H1 (cell line): ENCODE measurements around the gene PIP5K1B. TPM values are rescaled to one million over a fixed set of nuclear protein-coding genes. Genes with fewer than 3 reads are reported as not detected.

Experiments used
- CTCF ChIA-PET: fragments of 300-600 bp; sonication (Branson Sonifier 250); formaldehyde crosslinking; loops from one replicate; lab custom pipeline; 2021; ENCODE audit not compliant: partially characterized antibody; lab: Charles Lee
- POLR2A ChIA-PET: fragments of 300-600 bp; sonication (Branson Sonifier 250); formaldehyde crosslinking; loops from one replicate; lab custom pipeline; 2021; ENCODE audit warnings: inconsistent platforms; ENCODE audit not compliant: partially characterized antibody; lab: Charles Lee
- DNase-seq, 2 experiments: peaks; one replicate each; pipeline versions ENCODE4 v3.0.0 to v3.0.0-alpha.2; 2010 to 2022; ENCODE audit warnings: low spot score in 2 of 2, low read depth in 1 of 2, mixed read lengths in 1 of 2
- FAIRE-seq: peaks from 2 replicates; lab custom pipeline; 2011; peaks lifted over from hg19 to GRCh38; lab: Jason Lieb, UNC
- H2AFZ ChIP-seq: 2 replicates; pipeline ENCODE4 v1.8.1; 2012; ENCODE audit warnings: low read length, inconsistent platforms
- H2AK5ac ChIP-seq: 2 replicates; pipeline ENCODE4 v1.6.1; 2013; ENCODE audit warnings: low read depth, low read length
- H2BK120ac ChIP-seq: replicated peaks from 2 replicates; pipeline ENCODE3; 2013; ENCODE audit warnings: low read depth, low read length, inconsistent platforms
- H2BK12ac ChIP-seq: 2 replicates; pipeline ENCODE4 v1.6.1; 2013; ENCODE audit warnings: low read depth, low read length
- H2BK15ac ChIP-seq: 2 replicates; pipeline ENCODE4 v1.6.1; 2013; ENCODE audit warnings: low read length
- H2BK20ac ChIP-seq: 2 replicates; pipeline ENCODE4 v1.6.1; 2013; ENCODE audit warnings: low read length
- H2BK5ac ChIP-seq: 2 replicates; pipeline ENCODE4 v1.6.1; 2013; ENCODE audit warnings: low read depth, low read length
- H3K14ac ChIP-seq: 2 replicates; pipeline ENCODE4 v1.6.1; 2013; ENCODE audit warnings: inconsistent platforms; ENCODE audit not compliant: insufficient read length
- H3K18ac ChIP-seq: 2 replicates; pipeline ENCODE4 v1.6.1; 2013; ENCODE audit warnings: low read length; ENCODE audit errors: extremely low read depth
- H3K23ac ChIP-seq: 2 replicates; pipeline ENCODE4 v1.6.1; 2013; ENCODE audit warnings: inconsistent platforms; ENCODE audit not compliant: insufficient read length
- H3K23me2 ChIP-seq: 2 replicates; pipeline ENCODE4 v1.6.1; 2013; ENCODE audit warnings: low read depth, low read length
- H3K27ac ChIP-seq: 2 replicates; pipeline ENCODE4 v1.6.1; 2011; ENCODE audit warnings: low read depth, low read length, inconsistent platforms
- H3K27me3 ChIP-seq, 4 experiments: replicated peaks in 1 of 4; 1 replicate in 1 of 4; 2 replicates in 3 of 4; pipeline versions ENCODE4 v1.6.1 to v1.8.1; 2011 to 2013; ENCODE audit warnings: low read length in 3 of 4, mild to moderate bottlenecking in 3 of 4, inconsistent platforms in 2 of 4, mixed read lengths in 2 of 4, moderate library complexity in 1 of 4; ENCODE audit not compliant: control insufficient read depth in 3 of 4, insufficient read depth in 3 of 4; ENCODE audit errors: extremely low read depth in 1 of 4
- H3K36me3 ChIP-seq, 4 experiments: 2 replicates each; pipeline versions ENCODE4 v1.6.1 to v1.8.1; 2011 to 2013; ENCODE audit warnings: mild to moderate bottlenecking in 4 of 4, low read length in 3 of 4, moderate library complexity in 2 of 4, control low read depth in 1 of 4, inconsistent platforms in 1 of 4; ENCODE audit not compliant: insufficient read depth in 4 of 4, control insufficient read depth in 2 of 4
- H3K4ac ChIP-seq: replicated peaks from 2 replicates; pipeline ENCODE3; 2013; ENCODE audit warnings: low read length, low read depth, mixed read lengths, inconsistent platforms; ENCODE audit not compliant: insufficient read length
- H3K4me1 ChIP-seq, 4 experiments: replicated peaks in 1 of 4; 1 replicate in 1 of 4; 2 replicates in 3 of 4; pipeline versions ENCODE4 v1.6.1 to v1.8.1; 2011 to 2013; ENCODE audit warnings: low read length in 3 of 4, inconsistent platforms in 2 of 4, mixed read lengths in 1 of 4; ENCODE audit not compliant: insufficient read depth in 4 of 4, control insufficient read depth in 3 of 4
- H3K4me2 ChIP-seq, 2 experiments: 2 replicates each; pipeline versions ENCODE4 v1.6.1 to v1.8.1; 2011 to 2013; ENCODE audit warnings: low read depth in 2 of 2, low read length in 2 of 2, control low read depth in 1 of 2, inconsistent platforms in 1 of 2, mild to moderate bottlenecking in 1 of 2; ENCODE audit not compliant: insufficient read depth in 1 of 2
- H3K4me3 ChIP-seq, 4 experiments: fragments of 200-600, 300-600 bp in 1 of 4; sonication (generic), shearing (Covaris generic), sonication (Bioruptor Twin) in 1 of 4; 2 replicates each; pipeline versions ENCODE4 v1.5.1 to v1.8.1; 2011 to 2016; ENCODE audit warnings: low read length in 4 of 4, low read depth in 3 of 4, control low read depth in 2 of 4, inconsistent platforms in 2 of 4, mild to moderate bottlenecking in 2 of 4, mixed read lengths in 1 of 4, moderate library complexity in 1 of 4; ENCODE audit not compliant: insufficient read depth in 2 of 4; ENCODE audit errors: extremely low read depth in 1 of 4
- H3K56ac ChIP-seq: replicated peaks from 2 replicates; pipeline ENCODE3; 2013; ENCODE audit warnings: low read depth, mild to moderate bottlenecking, mixed read lengths, low read length, inconsistent platforms; ENCODE audit not compliant: insufficient read length
- H3K79me1 ChIP-seq: 2 replicates; pipeline ENCODE4 v1.6.1; 2013; ENCODE audit warnings: low read depth, low read length, control low read depth
- H3K79me2 ChIP-seq, 2 experiments: 2 replicates each; pipeline versions ENCODE4 v1.6.1 to v1.8.1; 2012 to 2013; ENCODE audit warnings: low read length in 2 of 2, mild to moderate bottlenecking in 2 of 2, inconsistent platforms in 1 of 2; ENCODE audit not compliant: insufficient read depth in 2 of 2, control insufficient read depth in 1 of 2
- H3K9ac ChIP-seq, 4 experiments: replicated peaks in 1 of 4; 1 replicate in 1 of 4; 2 replicates in 3 of 4; pipeline versions ENCODE4 v1.6.1 to v1.8.1; 2011 to 2013; ENCODE audit warnings: low read depth in 3 of 4, low read length in 3 of 4, control low read depth in 2 of 4, mild to moderate bottlenecking in 2 of 4, moderate library complexity in 2 of 4, inconsistent platforms in 1 of 4; ENCODE audit errors: extremely low read depth in 1 of 4
- H3K9me3 ChIP-seq, 2 experiments: 2 replicates each; pipeline versions ENCODE4 v1.6.1 to v1.8.1; 2012 to 2013; ENCODE audit warnings: mild to moderate bottlenecking in 2 of 2, moderate library complexity in 2 of 2, control low read depth in 1 of 2, inconsistent platforms in 1 of 2, low read depth in 1 of 2, low read length in 1 of 2, mixed read lengths in 1 of 2; ENCODE audit not compliant: insufficient read depth in 2 of 2
- H4K20me1 ChIP-seq, 2 experiments: replicated peaks in 1 of 2; 2 replicates each; pipeline versions ENCODE3 to v1.8.1; 2011 to 2013; ENCODE audit warnings: inconsistent platforms in 2 of 2, low read length in 2 of 2, mild to moderate bottlenecking in 1 of 2; ENCODE audit not compliant: insufficient read depth in 2 of 2, control insufficient read depth in 1 of 2
- H4K5ac ChIP-seq: 2 replicates; pipeline ENCODE4 v1.6.1; 2013; ENCODE audit warnings: low read length, low read depth, mixed read lengths, inconsistent platforms; ENCODE audit not compliant: insufficient read length
- H4K8ac ChIP-seq: 2 replicates; pipeline ENCODE4 v1.8.0; 2013; ENCODE audit warnings: mild to moderate bottlenecking, moderate library complexity, low read length, inconsistent platforms; ENCODE audit not compliant: insufficient read depth; ENCODE audit errors: extremely low read depth
- H4K91ac ChIP-seq: replicated peaks from 2 replicates; pipeline ENCODE3; 2013; ENCODE audit warnings: low read length, mixed read lengths, inconsistent platforms; ENCODE audit not compliant: insufficient read length
- ATF2 ChIP-seq: IDR thresholded peaks from 2 replicates; pipeline ENCODE4 v1.6.1; 2012; ENCODE audit warnings: low read length, inconsistent platforms
- CBX8 ChIP-seq: fragments of 300-800, 300-1000 bp; sonication (generic); IDR thresholded peaks from 2 replicates; pipeline ENCODE4 v1.7.1; 2016; ENCODE audit warnings: low read depth, low read length, borderline replicate concordance
- CEBPB ChIP-seq: IDR thresholded peaks from 2 replicates; pipeline ENCODE4 v1.6.1; 2012; ENCODE audit warnings: low read depth, low read length
- CTBP2 ChIP-seq: IDR thresholded peaks from 2 replicates; pipeline ENCODE4 v1.7.0; 2011; ENCODE audit warnings: borderline replicate concordance, mild to moderate bottlenecking, moderate library complexity, mixed read lengths, low read length; ENCODE audit not compliant: insufficient read depth, insufficient read length
- CTCF ChIP-seq, 3 experiments: IDR thresholded peaks; 1 replicate in 2 of 3; 2 replicates in 1 of 3; pipeline versions ENCODE4 v1.5.1 to v1.6.1; 2011; ENCODE audit warnings: low read length in 3 of 3, mild to moderate bottlenecking in 3 of 3, inconsistent platforms in 2 of 3, low read depth in 1 of 3, moderate library complexity in 1 of 3; ENCODE audit not compliant: insufficient read depth in 1 of 3; ENCODE audit errors: control extremely low read depth in 1 of 3
- EGR1 ChIP-seq: IDR thresholded peaks from 2 replicates; pipeline ENCODE4 v1.6.1; 2011; ENCODE audit warnings: low read depth, low read length, borderline replicate concordance
- EP300 ChIP-seq, 2 experiments: IDR thresholded peaks; 1 replicate in 1 of 2; 2 replicates in 1 of 2; pipeline ENCODE4 v1.6.1; 2011 to 2012; ENCODE audit warnings: low read depth in 2 of 2, low read length in 2 of 2, mild to moderate bottlenecking in 2 of 2, borderline replicate concordance in 1 of 2, inconsistent platforms in 1 of 2, moderate library complexity in 1 of 2
- GTF2F1 ChIP-seq: IDR thresholded peaks from 2 replicates; pipeline ENCODE4 v1.6.1; 2012; ENCODE audit warnings: low read depth, low read length, improper control_type of control experiment, borderline replicate concordance
- TAF1 ChIP-seq: IDR thresholded peaks from 2 replicates; pipeline ENCODE4 v1.6.1; 2011; ENCODE audit warnings: mild to moderate bottlenecking, low read depth, low read length
- polyA plus RNA-seq, 7 experiments: library from polyadenylated mRNA; depleted of rRNA in 3 of 7; stranded (reverse) in 5 of 7; unstranded in 2 of 7; fragments of >200 nt in 5 of 7; fragments of 200-250 nt in 2 of 7; gene quantifications; 1 replicate in 5 of 7; 2 replicates in 1 of 7; 4 replicates in 1 of 7; pipeline versions ENCODE4 v1.2.1 to v1.2.3, GENCODE V29; 2011 to 2013; ENCODE audit warnings: missing spikeins in 2 of 7, mixed read lengths in 2 of 7
- total RNA-seq: library from RNA; stranded (reverse); fragmentation: NEBNext Ultra II Directional; extraction: Animal tissue kit (Norgen Biotek cat#: 25700); gene quantifications from 2 replicates; pipeline ENCODE4 v1.2.1, GENCODE V29; 2021

The PIP5K1B gene
- total and polyA plus RNA-seq, 2 of the 8 experiments (the other 6 are each of a cell fraction or from before 2014, with no cell fraction given) = 4.7 to 7.7 TPM

DNA sequence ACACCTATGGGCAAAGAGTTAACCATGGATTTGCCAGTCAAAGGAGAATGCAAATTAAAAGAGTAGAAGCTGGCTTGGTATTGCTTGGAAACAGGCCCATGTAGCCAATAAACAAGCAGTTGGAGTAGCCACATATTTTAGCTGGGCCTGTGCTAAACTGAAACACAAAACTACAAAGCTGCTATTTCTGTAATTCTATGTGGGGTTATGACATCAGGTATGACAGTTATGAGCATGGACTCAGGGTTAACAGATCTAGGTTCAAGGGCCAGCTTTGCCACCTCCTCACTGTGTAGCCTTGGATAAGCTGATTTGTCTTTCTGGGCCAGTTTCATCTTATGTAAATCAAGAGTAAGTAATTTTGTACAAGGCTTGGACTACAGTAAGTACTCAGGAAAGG, 142.7 kb downstream of the PIP5K1B start:
- TF ChIP-seq TAF1 = no peak
- TF ChIP-seq EP300 (IDR thresholded peaks at IDR 0.05; ENCODE audit: borderline replicate concordance in 1 of 2, low read depth in 2 of 2, low read length in 2 of 2) = no peak
- TF ChIP-seq EGR1 = no peak
- TF ChIP-seq CTCF (IDR thresholded peaks at IDR 0.05; ENCODE audit: control extremely low read depth in 1 of 3, insufficient read depth in 1 of 3, low read depth in 1 of 3, low read length in 3 of 3) = no peak
- no peak for TF ChIP-seq CEBPB
- no peak for TF ChIP-seq CBX8
- TF ChIP-seq GTF2F1 = no peak
- TF ChIP-seq ATF2 = no peak
- TF ChIP-seq CTBP2 = no peak
- H2BK20ac ChIP-seq = no peak overlapping the region
- no peak overlapping the region for H2BK5ac ChIP-seq
- H3K79me1 ChIP-seq = no peaks in the 10 kb centered on the region
- H4K91ac ChIP-seq = no peak overlapping the region
- no peaks in the 10 kb centered on the region; the same call in 1 of the 2 replicates for H3K23me2 ChIP-seq
- FAIRE-seq = no peak
- H2BK120ac ChIP-seq = no peak overlapping the region
- H4K8ac ChIP-seq = no peak overlapping the region
- no peaks in the 10 kb centered on the region for H3K27me3 ChIP-seq
- H3K27ac ChIP-seq = no peak overlapping the region
- CTCF ChIA-PET = interaction anchor here (0.7 to 3.8 kb wide), 9 partner anchors 12 to 220 kb away, joined by 3 to 20 read pairs (median 3); no protein-coding TSS in a partner anchor
- no peaks in the 10 kb centered on the region for H3K79me2 ChIP-seq
- no peak overlapping the region for H2BK12ac ChIP-seq
- no peak for DNase-seq
- no peak overlapping the region for H3K18ac ChIP-seq
- H3K4ac ChIP-seq = no peak overlapping the region
- H3K56ac ChIP-seq = no peak overlapping the region
- no peak overlapping the region for H4K5ac ChIP-seq
- H3K4me2 ChIP-seq = no peak overlapping the region
- no peaks in the 10 kb centered on the region for H4K20me1 ChIP-seq
- H3K9ac ChIP-seq = no peak overlapping the region
- H2AFZ ChIP-seq = no peak overlapping the region
- H3K4me1 ChIP-seq = peaks cover 0 to 2% (median 0%) of the 10 kb centered on the region in 4 experiments; a peak in 1 of 7 replicates
- H3K14ac ChIP-seq = no peak overlapping the region
- H3K9me3 ChIP-seq = no peaks in the 10 kb centered on the region
- no peak overlapping the region for H2BK15ac ChIP-seq
- no peak overlapping the region for H3K23ac ChIP-seq
- POLR2A ChIA-PET = interaction anchor here (0.7 kb wide), 1 partner anchor 376 kb away, joined by 3 read pairs; no protein-coding TSS in a partner anchor
- H3K4me3 ChIP-seq = no peak overlapping the region
- no peak overlapping the region for H2AK5ac ChIP-seq
- H3K36me3 ChIP-seq = no peaks in the 10 kb centered on the region
